Left kidney (tissue), 2 donors: ENCODE data around the gene ALKAL2. TPM values are rescaled to one million over a fixed set of nuclear protein-coding genes. Genes with fewer than 3 reads are reported as not detected.

Experiments used
- DNase-seq: peaks from one replicate; pipeline ENCODE4 v3.0.0-alpha.2; 2013
- polyA plus RNA-seq: library from polyadenylated mRNA; unstranded; fragments of 120-200 nt; gene quantifications from one replicate; pipeline ENCODE4 v1.2.1, GENCODE V29; 2013; ENCODE audit not compliant: insufficient read length

ALKAL2 gene
- polyA plus RNA-seq, 1 donor = 4.9 TPM

DNA sequence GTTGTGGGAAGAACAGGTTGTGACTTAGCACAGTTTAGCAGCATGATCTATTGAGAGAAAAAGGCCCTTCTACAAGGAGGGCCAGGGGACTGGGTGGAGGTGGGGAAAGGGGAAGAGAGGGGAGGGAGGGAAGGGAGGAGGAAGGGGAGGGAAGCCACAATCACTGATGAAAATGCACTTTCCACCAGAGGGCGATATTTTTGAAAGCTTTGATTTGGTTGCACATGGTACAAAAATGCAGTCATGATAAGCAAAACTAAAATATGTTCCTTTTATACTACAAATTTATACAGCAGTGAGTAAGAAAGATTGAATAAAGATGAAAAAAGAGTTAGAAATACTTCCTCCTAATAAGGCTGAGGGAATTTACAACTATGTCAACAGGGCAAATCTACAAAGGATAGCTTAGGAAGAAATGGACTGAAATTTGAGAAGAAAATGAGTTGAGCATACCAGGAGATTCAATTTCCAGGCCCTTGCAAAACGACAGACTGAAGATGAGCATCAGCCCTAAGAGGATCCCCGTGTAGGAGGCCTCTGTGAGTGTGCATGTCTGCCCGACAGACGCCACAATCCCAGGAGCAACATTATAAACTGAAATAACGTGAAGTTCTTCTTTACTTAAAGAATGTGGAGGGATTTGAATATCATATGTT is 41.3 kb downstream of the ALKAL2 start:
- DNase-seq = no peak

DNA sequence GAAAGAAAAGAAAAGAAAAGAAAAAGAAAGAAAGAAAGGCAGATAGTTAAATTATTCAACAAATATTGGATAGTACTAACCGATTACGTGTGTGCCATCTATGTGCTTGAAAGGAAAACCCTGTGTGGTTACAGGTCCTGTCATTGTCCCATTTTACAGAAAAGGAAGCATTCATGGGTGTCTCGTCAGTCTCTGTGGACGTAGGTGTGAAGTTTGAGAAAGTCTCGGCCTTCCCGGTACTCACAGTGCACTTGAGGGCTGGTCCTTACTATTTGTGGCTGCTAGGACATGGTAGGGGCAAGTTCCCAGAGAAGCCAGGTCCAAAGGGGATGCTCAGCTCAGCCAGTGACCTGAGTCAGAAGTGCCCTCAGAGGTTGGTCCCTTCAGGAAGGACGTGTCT is 43.3 kb downstream of the ALKAL2 start:
- no peak for DNase-seq

DNA sequence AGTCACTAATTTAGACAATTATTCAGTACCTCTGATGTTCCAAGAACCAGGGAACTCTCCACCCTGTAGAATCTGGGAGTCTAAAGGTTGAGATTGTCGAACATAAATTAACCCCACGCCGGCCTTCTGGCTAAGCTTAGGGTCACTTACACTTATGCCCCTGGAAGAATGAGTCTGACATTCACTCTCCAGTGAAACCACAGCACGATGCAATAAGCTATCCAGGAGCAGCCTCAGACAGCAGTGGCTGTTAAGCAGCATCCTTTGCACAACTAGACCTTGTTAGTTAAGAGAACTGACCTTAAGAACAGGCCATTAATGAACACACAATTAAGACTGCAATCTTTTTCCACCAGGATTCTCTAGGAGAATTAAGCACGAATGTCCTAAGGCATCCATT is 49.0 kb downstream of the ALKAL2 start:
- DNase-seq = no peak

DNA sequence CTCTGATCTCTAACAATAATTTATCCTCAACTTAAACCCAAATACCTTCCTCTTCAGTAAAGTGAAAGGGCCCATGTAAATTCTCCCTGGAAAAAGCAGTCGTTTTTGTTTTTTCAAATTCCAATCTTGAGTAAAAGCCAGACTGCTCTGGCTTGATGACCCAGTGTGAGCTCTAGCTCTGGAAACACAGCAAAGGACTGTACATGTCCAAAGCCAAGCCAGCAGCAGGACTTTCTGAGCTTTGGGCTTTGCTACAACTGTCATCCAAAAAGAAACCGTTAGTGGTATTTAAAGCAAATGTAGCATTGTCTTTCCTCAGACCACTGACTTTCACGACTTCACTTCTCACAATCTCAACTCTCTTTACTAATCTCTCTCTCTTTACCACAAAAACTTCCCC is 49.5 kb downstream of the ALKAL2 start:
- DNase-seq = no peak

DNA sequence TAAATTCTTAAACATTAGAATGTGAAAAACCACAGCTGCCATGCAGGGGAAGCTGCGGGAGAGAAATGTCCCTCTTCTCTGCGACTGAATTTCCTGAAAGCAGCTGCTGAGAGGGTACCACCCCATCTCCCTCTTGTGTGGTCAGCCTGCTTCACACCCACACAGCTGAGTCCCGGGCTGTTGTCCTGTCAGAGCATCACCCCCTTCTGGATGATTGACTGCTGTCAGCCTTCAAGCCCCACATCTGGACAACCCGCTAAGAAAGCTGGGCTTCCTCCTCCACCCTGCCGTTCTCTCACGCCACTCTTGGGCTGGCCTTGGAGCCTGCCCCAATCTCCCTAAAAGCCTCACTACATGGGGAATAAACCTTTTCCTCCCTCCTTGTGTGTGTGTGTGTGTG is 50.0 kb downstream of the ALKAL2 start:
- DNase-seq = no peak

DNA sequence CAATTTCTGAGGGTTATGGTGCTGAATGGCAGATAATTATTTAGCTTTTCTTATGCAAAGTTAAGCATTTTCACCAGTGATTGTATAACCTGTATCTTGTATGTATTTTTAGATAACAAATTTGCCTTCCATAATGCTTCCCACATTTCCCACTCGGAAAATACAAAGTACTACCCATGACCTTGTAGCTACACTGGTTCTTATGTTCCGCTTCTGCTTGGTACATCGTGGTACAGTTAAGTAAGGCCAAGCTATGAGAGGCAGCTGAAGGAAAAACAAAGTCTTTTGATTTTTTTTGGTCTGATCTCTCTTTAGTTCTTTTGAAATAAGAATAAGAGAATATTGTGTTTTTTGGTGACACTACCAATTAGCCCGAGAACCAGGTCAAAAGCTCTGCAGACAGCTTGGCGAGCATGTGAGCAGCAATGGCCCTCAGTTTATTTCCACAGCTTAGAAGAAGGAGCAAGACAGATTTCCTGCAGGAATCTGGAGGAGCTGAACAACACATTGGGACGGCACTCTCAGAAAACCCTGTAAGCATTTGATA is 50.8 kb downstream of the ALKAL2 start:
- no peak for DNase-seq

DNA sequence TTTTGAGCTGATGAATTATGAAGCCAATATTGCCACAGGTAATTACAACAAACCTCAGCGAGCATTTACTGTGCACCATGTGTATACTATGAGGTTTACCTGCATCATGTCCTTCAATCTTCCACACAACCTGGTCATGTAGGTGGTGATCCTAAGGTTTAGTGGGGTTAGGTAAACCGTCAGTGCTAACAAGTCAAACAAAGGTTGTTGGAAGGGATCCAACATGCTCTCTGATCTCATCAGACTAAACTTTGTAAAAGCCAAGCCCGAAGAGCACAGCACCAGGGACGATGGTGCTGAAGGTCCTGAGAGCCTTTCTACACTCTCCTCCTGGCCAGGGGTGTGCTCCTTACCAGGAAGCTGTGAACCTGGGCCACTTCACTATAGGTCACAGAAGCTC is 53.5 kb downstream of the ALKAL2 start:
- no peak for DNase-seq

DNA sequence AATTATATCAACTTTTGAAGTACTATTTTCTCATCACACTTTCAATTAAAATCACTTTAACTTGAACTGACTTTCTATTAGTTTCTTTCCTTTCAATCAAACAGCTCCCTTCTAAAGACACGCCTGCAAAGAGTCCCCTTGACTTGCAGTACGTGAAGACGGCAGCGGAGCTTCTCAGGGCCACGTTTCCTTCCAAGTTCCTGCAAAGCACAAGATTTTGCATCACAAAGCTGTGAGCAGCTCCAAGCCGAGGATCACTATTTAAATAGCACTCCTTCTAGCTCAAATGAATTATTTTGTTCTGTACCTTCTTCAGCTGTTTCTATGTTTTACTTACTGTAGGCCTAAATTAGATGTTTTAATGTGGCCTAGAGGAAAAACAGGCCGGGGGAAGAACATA is 54.9 kb downstream of the ALKAL2 start:
- no peak for DNase-seq

DNA sequence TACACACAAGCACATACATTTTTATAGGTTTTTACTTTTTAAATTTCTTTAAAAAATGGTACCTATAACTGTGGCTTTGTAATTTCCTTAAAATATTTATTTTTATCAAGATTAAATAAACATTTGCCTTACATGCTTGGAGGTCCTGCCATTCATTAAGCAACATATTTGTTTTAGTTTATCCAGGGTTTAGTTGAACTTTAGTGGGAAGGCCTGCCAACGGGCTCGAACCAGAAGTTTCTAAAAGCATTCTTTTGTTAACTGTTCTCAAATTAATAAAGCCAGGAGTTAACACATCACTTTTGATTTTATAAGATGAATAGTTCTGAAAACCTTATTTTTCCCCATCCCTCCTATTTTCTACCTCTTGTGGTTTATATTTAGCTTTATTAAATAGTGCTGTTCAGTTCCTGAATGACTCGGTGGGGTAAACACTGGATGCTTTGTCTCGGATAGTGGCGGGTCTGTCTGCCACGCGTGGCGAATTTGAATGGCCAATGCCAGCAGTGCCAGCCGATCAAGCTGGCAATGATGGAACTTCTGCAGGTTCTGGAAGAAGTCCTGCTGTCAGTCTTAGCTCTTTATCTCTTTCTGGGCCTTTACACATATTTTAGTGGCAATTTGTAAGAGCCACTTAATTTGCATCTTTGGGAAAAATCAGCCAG is 56.2 kb downstream of the ALKAL2 start:
- no peak for DNase-seq

Other genes with a start within 250 kb of the ALKAL2 start
- gene FAM110C, start 241.6 kb downstream of the ALKAL2 start, polyA plus RNA-seq = 15.4 TPM
- gene SH3YL1, start 24.1 kb downstream of the ALKAL2 start, polyA plus RNA-seq = 141 TPM
- 163 TPM for gene ACP1, start 23.1 kb downstream of the ALKAL2 start, polyA plus RNA-seq